Keratinocyte (primary cell): ENCODE data around the gene PRSS23.

ENCODE experiments used
- EZH2 ChIP-seq: IDR thresholded peaks from one replicate; pipeline ENCODE4 v1.6.1; 2012; ENCODE audit warnings: inconsistent platforms, mild to moderate bottlenecking, low read length, moderate library complexity
- TF ChIP-seq, protein P1 (sequence below), 3 experiments: IDR thresholded peaks in 1 of 3; conservative IDR thresholded peaks in 1 of 3; optimal IDR thresholded peaks in 1 of 3; 2 replicates in 2 of 3; 3 replicates in 1 of 3; pipeline versions ENCODE3 to v1.5.1; 2011; ENCODE audit warnings: low read length in 3 of 3, mild to moderate bottlenecking in 3 of 3, moderate library complexity in 2 of 3, control low read depth in 1 of 3, inconsistent platforms in 1 of 3; ENCODE audit not compliant: insufficient read depth in 2 of 3; ENCODE audit errors: extremely low read depth in 1 of 3

DNA sequence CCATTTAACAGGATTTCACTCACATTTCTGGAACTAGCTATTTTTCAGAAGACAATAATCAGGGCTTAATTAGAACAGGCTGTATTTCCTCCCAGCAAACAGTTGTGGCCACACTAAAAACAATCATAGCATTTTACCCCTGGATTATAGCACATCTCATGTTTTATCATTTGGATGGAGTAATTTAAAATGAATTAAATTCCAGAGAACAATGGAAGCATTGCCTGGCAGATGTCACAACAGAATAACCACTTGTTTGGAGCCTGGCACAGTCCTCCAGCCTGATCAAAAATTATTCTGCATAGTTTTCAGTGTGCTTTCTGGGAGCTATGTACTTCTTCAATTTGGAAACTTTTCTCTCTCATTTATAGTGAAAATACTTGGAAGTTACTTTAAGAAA lies 9.2 kb downstream of the PRSS23 start:
- TF ChIP-seq, protein P1, sequence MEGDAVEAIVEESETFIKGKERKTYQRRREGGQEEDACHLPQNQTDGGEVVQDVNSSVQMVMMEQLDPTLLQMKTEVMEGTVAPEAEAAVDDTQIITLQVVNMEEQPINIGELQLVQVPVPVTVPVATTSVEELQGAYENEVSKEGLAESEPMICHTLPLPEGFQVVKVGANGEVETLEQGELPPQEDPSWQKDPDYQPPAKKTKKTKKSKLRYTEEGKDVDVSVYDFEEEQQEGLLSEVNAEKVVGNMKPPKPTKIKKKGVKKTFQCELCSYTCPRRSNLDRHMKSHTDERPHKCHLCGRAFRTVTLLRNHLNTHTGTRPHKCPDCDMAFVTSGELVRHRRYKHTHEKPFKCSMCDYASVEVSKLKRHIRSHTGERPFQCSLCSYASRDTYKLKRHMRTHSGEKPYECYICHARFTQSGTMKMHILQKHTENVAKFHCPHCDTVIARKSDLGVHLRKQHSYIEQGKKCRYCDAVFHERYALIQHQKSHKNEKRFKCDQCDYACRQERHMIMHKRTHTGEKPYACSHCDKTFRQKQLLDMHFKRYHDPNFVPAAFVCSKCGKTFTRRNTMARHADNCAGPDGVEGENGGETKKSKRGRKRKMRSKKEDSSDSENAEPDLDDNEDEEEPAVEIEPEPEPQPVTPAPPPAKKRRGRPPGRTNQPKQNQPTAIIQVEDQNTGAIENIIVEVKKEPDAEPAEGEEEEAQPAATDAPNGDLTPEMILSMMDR (optimal IDR thresholded peaks at IDR 0.05 in 1 of 3, IDR thresholded peaks at IDR 0.05 in 1 of 3, conservative IDR thresholded peaks at IDR 0.05 in 1 of 3; ENCODE audit: extremely low read depth in 1 of 3, insufficient read depth in 2 of 3, low read length in 3 of 3) = no peak
- no peak for TF ChIP-seq EZH2
